ENCODE results near the gene HSPB1. TPM values are rescaled to one million over a fixed set of nuclear protein-coding genes. Genes with fewer than 3 reads are reported as not detected.

Gene HSPB1
- 217 and 235 TPM in 2 replicates for total RNA-seq

GRCh38 chr7:76302347-76303201 lies at the start of gene HSPB1:
HSPB1 (plus strand) TSS chr7:76302673; CDS start chr7:76302713, 40 bp downstream.

Other genes starting within 250 kb of the HSPB1 start
- 0.87 and 2.7 TPM in 2 replicates for gene SRRM3, start 100.8 kb upstream of the HSPB1 start, total RNA-seq
- gene YWHAG, start 56.3 kb downstream of the HSPB1 start, total RNA-seq: 70.7 and 82.5 TPM in 2 replicates
- 1.6 and 6.3 TPM in 2 replicates for gene SSC4D, start 107.0 kb downstream of the HSPB1 start, total RNA-seq
- 0.98 and 4.7 TPM in 2 replicates for gene ZP3, start 122.3 kb downstream of the HSPB1 start, total RNA-seq
- gene DTX2, start 159.0 kb downstream of the HSPB1 start, total RNA-seq: 10.2 and 11.8 TPM in 2 replicates
- 23.4 and 47.5 TPM in 2 replicates for gene UPK3B, start 207.9 kb downstream of the HSPB1 start, total RNA-seq
- gene SPDYE16, start 240.6 kb downstream of the HSPB1 start, total RNA-seq: under 0.01 and 0.39 TPM in 2 replicates